Measurements from ENCODE around the gene ACADL. TPM values are rescaled to one million over a fixed set of nuclear protein-coding genes. Genes with fewer than 3 reads are reported as not detected.

ACADL gene
- total RNA-seq, 2 experiments from 2014 or later, result not detected

DNA sequence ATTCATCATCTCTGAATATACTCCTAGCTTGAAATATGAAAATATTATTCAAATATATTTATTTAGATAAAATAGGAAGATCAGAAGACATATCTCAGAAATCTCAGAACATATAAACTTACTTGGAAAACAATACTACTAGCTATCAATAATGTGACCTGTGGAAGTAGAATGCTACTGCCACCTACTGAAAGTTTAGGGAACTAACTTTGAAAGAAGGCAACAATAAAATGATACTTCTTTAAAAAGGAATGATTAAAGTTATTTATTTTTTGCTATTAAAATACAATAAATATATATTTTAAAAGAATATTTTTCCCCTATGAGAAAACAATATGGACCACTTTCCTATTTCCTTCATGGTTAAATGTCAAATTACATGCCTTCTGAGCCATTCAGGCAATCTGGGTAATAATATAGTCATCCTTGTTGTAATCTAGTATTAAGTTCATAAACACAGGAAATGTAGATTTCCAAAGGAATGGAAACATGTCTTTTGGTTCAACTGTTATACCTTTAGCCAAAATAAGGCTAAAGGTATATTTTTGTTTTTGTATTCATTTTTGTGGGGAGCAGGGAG, 26.0 kb downstream of the ACADL start:
- intact Hi-C loops (cut with DNase I, micrococcal nuclease), result loop anchor here (1.0 to 10.0 kb wide), 5 partner anchors 127 to 1827 kb away; no protein-coding TSS in a partner anchor
- ChIA-PET CTCF (interaction anchor here (0.7 to 1.1 kb wide), 4 partner anchors 9 to 222 kb away, joined by 3 to 7 read pairs (median 4); no protein-coding TSS in a partner anchor), POLR2A (no interaction called here)
- H3K27me3 ChIP-seq (ENCODE audit: control insufficient read depth in 1 of 2, insufficient read depth in 2 of 2, low read length in 2 of 2), result peaks cover 0 to 7% of the 10 kb centered on the region in 2 experiments
- no peaks in the 10 kb centered on the region for H3K36me3 ChIP-seq (ENCODE audit: insufficient read depth, low read length)
- TF ChIP-seq, protein P1, sequence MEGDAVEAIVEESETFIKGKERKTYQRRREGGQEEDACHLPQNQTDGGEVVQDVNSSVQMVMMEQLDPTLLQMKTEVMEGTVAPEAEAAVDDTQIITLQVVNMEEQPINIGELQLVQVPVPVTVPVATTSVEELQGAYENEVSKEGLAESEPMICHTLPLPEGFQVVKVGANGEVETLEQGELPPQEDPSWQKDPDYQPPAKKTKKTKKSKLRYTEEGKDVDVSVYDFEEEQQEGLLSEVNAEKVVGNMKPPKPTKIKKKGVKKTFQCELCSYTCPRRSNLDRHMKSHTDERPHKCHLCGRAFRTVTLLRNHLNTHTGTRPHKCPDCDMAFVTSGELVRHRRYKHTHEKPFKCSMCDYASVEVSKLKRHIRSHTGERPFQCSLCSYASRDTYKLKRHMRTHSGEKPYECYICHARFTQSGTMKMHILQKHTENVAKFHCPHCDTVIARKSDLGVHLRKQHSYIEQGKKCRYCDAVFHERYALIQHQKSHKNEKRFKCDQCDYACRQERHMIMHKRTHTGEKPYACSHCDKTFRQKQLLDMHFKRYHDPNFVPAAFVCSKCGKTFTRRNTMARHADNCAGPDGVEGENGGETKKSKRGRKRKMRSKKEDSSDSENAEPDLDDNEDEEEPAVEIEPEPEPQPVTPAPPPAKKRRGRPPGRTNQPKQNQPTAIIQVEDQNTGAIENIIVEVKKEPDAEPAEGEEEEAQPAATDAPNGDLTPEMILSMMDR (IDR thresholded peaks at IDR 0.05), result peak; percentile 94
- no peaks in the 10 kb centered on the region for H3K9me3 ChIP-seq (ENCODE audit: control insufficient read depth in 1 of 2, insufficient read depth in 1 of 2, low read length in 2 of 2)
- H3K27ac ChIP-seq (ENCODE audit: low read depth in 1 of 2, low read length in 2 of 2), result no peak overlapping the region
- Mint-ChIP-seq H3K9me3 (no peaks in the 10 kb centered on the region), H3K4me3 (no peak overlapping the region), H3K27ac (no peak overlapping the region), H3K27me3 (peaks cover 15% of the 10 kb centered on the region), H3K36me3 (ENCODE audit: low read depth) (no peaks in the 10 kb centered on the region), H3K4me1 (ENCODE audit: low read depth) (no peaks in the 10 kb centered on the region)
- ATAC-seq (ENCODE audit: poor library complexity) (no peak), DNase-seq (peak in 3 of 14 experiments; percentile 39 to 60 (median 48))
- H3K4me3 ChIP-seq (ENCODE audit: low read length), result no peak overlapping the region
- no peaks in the 10 kb centered on the region for H3K4me1 ChIP-seq (ENCODE audit: insufficient read depth, low read length)

DNA sequence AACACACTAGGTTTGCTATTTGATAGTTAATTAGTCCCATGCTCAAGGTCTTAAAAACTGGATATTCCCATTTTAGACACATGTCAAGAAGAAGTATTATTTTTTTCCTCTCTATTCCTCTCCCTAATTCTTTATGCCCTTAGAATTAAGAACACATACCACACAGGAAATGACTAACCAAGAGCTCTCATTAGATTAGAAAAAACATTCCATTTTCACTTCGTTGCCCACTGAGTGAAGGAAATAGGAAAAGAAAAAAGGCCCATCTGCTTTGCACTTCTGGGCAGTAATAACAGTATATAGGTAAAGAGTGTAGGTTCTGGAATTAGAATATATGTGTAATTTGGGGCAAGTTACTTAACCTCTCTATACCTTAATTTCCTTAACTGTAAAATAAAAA, 26.9 kb downstream of the ACADL start:
- H3K36me3 ChIP-seq (ENCODE audit: insufficient read depth, low read length), result no peaks in the 10 kb centered on the region
- Mint-ChIP-seq H3K36me3 (ENCODE audit: low read depth) (no peaks in the 10 kb centered on the region), H3K4me3 (no peak overlapping the region), H3K27me3 (peaks cover 11% of the 10 kb centered on the region), H3K27ac (no peak overlapping the region), H3K4me1 (ENCODE audit: low read depth) (no peaks in the 10 kb centered on the region), H3K9me3 (no peaks in the 10 kb centered on the region)
- no peak overlapping the region for H3K4me3 ChIP-seq (ENCODE audit: low read length)
- H3K27ac ChIP-seq (ENCODE audit: low read depth in 1 of 2, low read length in 2 of 2), result no peak overlapping the region
- POLR2A ChIA-PET, result no interaction called here
- H3K27me3 ChIP-seq (ENCODE audit: control insufficient read depth in 1 of 2, insufficient read depth in 2 of 2, low read length in 2 of 2), result peaks cover 0 to 7% of the 10 kb centered on the region in 2 experiments
- CTCF ChIA-PET, result interaction anchor here (1.0 kb wide), 1 partner anchor 221 kb away, joined by 7 read pairs; no protein-coding TSS in a partner anchor
- ATAC-seq (ENCODE audit: poor library complexity) (no peak), DNase-seq (no peak)
- no peaks in the 10 kb centered on the region for H3K4me1 ChIP-seq (ENCODE audit: insufficient read depth, low read length)
- H3K9me3 ChIP-seq (ENCODE audit: control insufficient read depth in 1 of 2, insufficient read depth in 1 of 2, low read length in 2 of 2), result no peaks in the 10 kb centered on the region
- intact Hi-C loops (cut with DNase I, micrococcal nuclease), result loop anchor here (5.0 to 10.0 kb wide), 4 partner anchors 126 to 1826 kb away; no protein-coding TSS in a partner anchor
- TF ChIP-seq, protein P1 (IDR thresholded peaks at IDR 0.05), result no peak

DNA sequence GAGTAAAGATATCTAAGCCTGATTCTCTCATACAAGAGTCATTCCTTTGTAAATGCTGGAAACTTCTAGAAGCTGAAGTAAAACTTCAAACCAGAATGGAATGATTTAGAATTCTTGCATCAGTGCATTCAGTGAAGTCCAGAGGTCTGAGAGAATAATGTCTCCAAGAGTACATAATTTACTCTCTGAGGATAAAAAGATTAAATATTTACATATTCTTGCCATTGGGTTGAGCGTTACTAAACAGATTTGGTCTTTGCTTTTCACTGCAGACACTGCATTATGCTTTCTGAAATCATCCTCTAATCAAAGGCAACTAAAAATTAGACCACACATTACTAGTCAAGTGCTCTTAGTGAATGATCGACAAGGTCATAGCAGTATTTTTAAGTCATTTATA, 27.5 kb downstream of the ACADL start:
- CTCF ChIA-PET, result no interaction called here

More for the DNA sequence above, 27.5 kb downstream of the ACADL start:
- intact Hi-C loops (cut with DNase I, micrococcal nuclease), result loop anchor here (5.0 to 10.0 kb wide), 4 partner anchors 125 to 1825 kb away; no protein-coding TSS in a partner anchor
- TF ChIP-seq, protein P1 (IDR thresholded peaks at IDR 0.05), result no peak
- Histone ChIP-seq H3K4me1 (ENCODE audit: insufficient read depth, low read length) (no peaks in the 10 kb centered on the region), H3K27ac (ENCODE audit: low read depth in 1 of 2, low read length in 2 of 2) (no peak overlapping the region), H3K27me3 (ENCODE audit: control insufficient read depth in 1 of 2, insufficient read depth in 2 of 2, low read length in 2 of 2) (peaks cover 0 to 7% of the 10 kb centered on the region in 2 experiments), H3K4me3 (ENCODE audit: low read length) (no peak overlapping the region), H3K36me3 (ENCODE audit: insufficient read depth, low read length) (no peaks in the 10 kb centered on the region), H3K9me3 (ENCODE audit: control insufficient read depth in 1 of 2, insufficient read depth in 1 of 2, low read length in 2 of 2) (no peaks in the 10 kb centered on the region)
- Mint-ChIP-seq H3K4me1 (ENCODE audit: low read depth) (no peaks in the 10 kb centered on the region), H3K36me3 (ENCODE audit: low read depth) (no peaks in the 10 kb centered on the region), H3K27ac (no peak overlapping the region), H3K27me3 (peaks cover 5% of the 10 kb centered on the region), H3K9me3 (no peaks in the 10 kb centered on the region), H3K4me3 (no peak overlapping the region)
- ATAC-seq (ENCODE audit: poor library complexity), result no peak
- DNase-seq, result no peak
- POLR2A ChIA-PET, result interaction anchor here (0.6 kb wide), 1 partner anchor 631 kb away, joined by 3 read pairs; no protein-coding TSS in a partner anchor

Data from CD4-positive, alpha-beta T cell (primary cell).